Osteocyte (in vitro differentiated cells): ENCODE data around the gene WBP2. TPM values are rescaled to one million over a fixed set of nuclear protein-coding genes. Genes with fewer than 3 reads are reported as not detected.
"Not testable (repeated sequence)": the region's sequence is repeated elsewhere in the genome, so short reads cannot be mapped to it uniquely, and the experiment has no call there.

ENCODE experiments used
- DNase-seq: peaks from one replicate; pipeline ENCODE4 v3.0.0; 2021; ENCODE audit warnings: mixed read lengths; ENCODE audit not compliant: unreplicated experiment; ENCODE audit errors: extremely low spot score
- H3K27ac Mint-ChIP-seq: one replicate; pipeline ENCODE4 v1.8.0; 2021; ENCODE audit warnings: mild to moderate bottlenecking, mixed read lengths; ENCODE audit not compliant: unreplicated experiment
- H3K27me3 Mint-ChIP-seq: one replicate; pipeline ENCODE4 v1.8.0; 2021; ENCODE audit warnings: mixed read lengths; ENCODE audit not compliant: unreplicated experiment
- H3K36me3 Mint-ChIP-seq: one replicate; pipeline ENCODE4 v1.8.0; 2021; ENCODE audit warnings: mixed read lengths; ENCODE audit not compliant: unreplicated experiment
- H3K4me1 Mint-ChIP-seq: one replicate; pipeline ENCODE4 v1.8.0; 2021; ENCODE audit warnings: mixed read lengths; ENCODE audit not compliant: unreplicated experiment
- H3K4me3 Mint-ChIP-seq: one replicate; pipeline ENCODE4 v1.8.0; 2021; ENCODE audit warnings: mild to moderate bottlenecking, moderate library complexity, mixed read lengths; ENCODE audit not compliant: unreplicated experiment
- H3K9me3 Mint-ChIP-seq: one replicate; pipeline ENCODE4 v1.8.0; 2021; ENCODE audit warnings: mixed read lengths; ENCODE audit not compliant: unreplicated experiment
- CTCF ChIP-seq: fragments of 200-600 bp; sonication (generic); IDR thresholded peaks from 2 replicates; pipeline ENCODE4 v1.5.0; 2021; ENCODE audit warnings: antibody characterized with exemption, mild to moderate bottlenecking, moderate library complexity
- total RNA-seq: library from RNA; stranded (reverse); gene quantifications from 2 replicates; pipeline ENCODE4 v1.2.1, GENCODE V29; 2021

The WBP2 gene
- total RNA-seq, 1 donor from 2014 or later: 88.2 TPM

DNA sequence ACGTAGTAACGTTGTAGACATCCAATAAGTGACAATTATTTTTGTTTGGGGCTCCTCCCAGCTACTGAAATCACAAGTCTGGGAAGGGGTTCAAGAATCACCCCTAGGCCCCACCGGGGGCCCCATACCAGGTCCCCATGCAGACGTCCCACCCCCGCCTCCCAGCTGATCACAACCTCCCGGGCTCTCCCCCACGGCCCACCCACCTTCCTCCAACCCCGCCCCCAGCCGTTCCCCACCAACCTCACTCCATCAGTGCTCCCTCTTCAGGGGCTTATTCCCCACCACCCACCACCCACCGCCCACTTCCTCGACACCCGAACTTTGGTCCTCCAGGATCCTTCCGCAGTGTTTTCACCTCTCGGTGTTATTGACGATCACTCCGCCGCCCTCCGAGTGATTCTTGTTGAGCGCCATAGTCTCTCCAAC lies 240 bp downstream of the WBP2 start:
- H3K9me3 Mint-ChIP-seq: no peaks in the 10 kb centered on the region
- TF ChIP-seq CTCF: no peak
- H3K36me3 Mint-ChIP-seq: peaks cover 13% of the 10 kb centered on the region
- no peak overlapping the region for H3K4me3 Mint-ChIP-seq
- no peak for DNase-seq
- peaks cover 24% of the 10 kb centered on the region for H3K4me1 Mint-ChIP-seq
- no peaks in the 10 kb centered on the region for H3K27me3 Mint-ChIP-seq
- no peak overlapping the region for H3K27ac Mint-ChIP-seq

DNA sequence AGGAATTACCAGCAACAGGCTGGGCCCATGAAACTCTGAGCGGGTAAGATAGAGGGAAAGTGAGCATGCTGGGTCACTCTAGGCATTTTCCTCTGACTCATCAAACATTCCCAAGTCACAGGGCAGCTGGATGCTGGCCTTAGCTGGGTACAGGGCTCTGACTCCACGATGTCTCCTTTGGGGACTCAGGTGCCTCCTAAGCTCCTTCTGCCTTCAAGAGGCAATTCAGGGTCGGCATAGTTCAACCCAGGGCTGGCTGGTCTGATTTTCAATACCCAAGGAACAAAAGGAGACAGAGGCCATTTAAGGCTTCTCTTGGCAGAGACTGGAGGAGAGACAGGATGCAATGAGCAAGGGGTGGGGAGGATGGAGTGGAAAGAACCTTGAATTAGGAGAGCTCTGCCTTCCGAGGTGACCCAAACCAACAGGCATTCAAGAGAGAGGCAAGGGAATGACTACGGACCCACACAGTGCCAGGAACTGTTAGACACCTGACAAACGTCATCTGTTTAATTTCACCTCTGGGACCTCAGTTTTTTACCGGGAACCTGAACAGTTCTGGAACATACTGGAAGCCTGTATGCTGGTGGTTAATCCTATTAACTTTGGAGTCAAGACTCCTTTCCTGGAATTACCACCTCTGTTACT lies 910 bp downstream of the WBP2 start:
- Mint-ChIP-seq H3K9me3 (no peaks in the 10 kb centered on the region), H3K36me3 (peaks cover 20% of the 10 kb centered on the region), H3K4me3 (no peak overlapping the region), H3K27ac (no peak overlapping the region), H3K27me3 (no peaks in the 10 kb centered on the region), H3K4me1 (peaks cover 24% of the 10 kb centered on the region)
- DNase-seq: no peak
- TF ChIP-seq CTCF: no peak

DNA sequence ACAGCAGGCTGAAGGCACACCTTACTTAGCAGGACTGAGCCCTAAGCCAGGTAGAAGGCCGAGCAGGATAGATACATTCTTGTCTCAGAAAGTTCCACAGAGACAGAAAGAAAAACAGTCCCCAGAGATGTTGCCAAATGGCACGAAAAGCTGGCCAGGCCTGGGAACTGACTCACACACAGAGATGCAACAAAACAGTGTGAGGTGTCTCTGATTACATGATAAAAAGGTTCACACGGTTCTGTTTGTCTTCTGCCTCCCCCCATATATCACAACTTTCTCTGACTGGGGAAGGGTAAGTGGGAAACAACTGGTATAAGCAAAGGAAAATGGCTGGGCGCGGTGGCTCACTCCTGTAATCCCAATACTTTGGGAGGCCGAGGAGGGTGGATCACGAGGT lies 1.7 kb downstream of the WBP2 start:
- no peak overlapping the region for H3K4me3 Mint-ChIP-seq
- H3K36me3 Mint-ChIP-seq: peaks cover 23% of the 10 kb centered on the region
- no peaks in the 10 kb centered on the region for H3K9me3 Mint-ChIP-seq
- no peak for DNase-seq
- no peak overlapping the region for H3K27ac Mint-ChIP-seq
- peaks cover 24% of the 10 kb centered on the region for H3K4me1 Mint-ChIP-seq
- H3K27me3 Mint-ChIP-seq: no peaks in the 10 kb centered on the region
- TF ChIP-seq CTCF: no peak

- H3K27ac Mint-ChIP-seq, H3K27me3 Mint-ChIP-seq, H3K4me3 Mint-ChIP-seq, DNase-seq, H3K9me3 Mint-ChIP-seq: not testable (repeated sequence)
- Mint-ChIP-seq H3K4me1 (peaks cover 26% of the 10 kb centered on the region), H3K36me3 (peaks cover 34% of the 10 kb centered on the region)
Observed at GRCh38 chr17:75851693-75851991, 3.5 kb downstream of the WBP2 start.

- DNase-seq: no peak
- H3K27me3 Mint-ChIP-seq: no peaks in the 10 kb centered on the region
- H3K4me1 Mint-ChIP-seq: peaks cover 26% of the 10 kb centered on the region
- no peak overlapping the region for H3K27ac Mint-ChIP-seq
- no peak overlapping the region for H3K4me3 Mint-ChIP-seq
- TF ChIP-seq CTCF: no peak
- H3K9me3 Mint-ChIP-seq: no peaks in the 10 kb centered on the region
- H3K36me3 Mint-ChIP-seq: peaks cover 35% of the 10 kb centered on the region
Observed at GRCh38 chr17:75850928-75851692, 4.0 kb downstream of the WBP2 start.
